Measurements from ENCODE around the gene KANSL1.
"Not testable (repeated sequence)": the region's sequence is repeated elsewhere in the genome, so short reads cannot be mapped to it uniquely, and the experiment has no call there.

The KANSL1 gene

GRCh38 chr17:46191322-46192188 lies 1.7 kb downstream of the KANSL1 start:
- DNase-seq: no peak

GRCh38 chr17:46190763-46191162 lies 2.5 kb downstream of the KANSL1 start:
- no peak for DNase-seq

DNA sequence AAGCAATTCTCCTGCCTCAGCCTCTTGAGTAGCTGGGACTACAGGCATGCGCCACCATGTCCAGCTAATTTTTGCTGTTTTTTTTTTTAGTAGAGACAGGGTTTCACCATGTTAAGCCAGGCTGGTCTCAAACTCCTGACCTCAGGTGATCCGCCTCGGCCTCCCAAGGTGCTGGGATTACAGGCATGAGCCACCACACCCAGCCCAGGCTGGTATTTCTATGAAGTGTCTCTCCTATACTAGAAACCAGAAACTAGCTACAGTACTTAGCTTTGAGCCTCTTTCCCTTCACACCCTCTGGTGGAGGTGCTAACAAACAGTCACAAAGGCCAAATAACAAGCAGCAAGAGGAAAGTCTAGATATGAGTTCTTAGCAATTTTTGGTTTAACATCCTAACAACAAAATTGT lies 6.4 kb downstream of the KANSL1 start:
- DNase-seq: not testable (repeated sequence)

DNA sequence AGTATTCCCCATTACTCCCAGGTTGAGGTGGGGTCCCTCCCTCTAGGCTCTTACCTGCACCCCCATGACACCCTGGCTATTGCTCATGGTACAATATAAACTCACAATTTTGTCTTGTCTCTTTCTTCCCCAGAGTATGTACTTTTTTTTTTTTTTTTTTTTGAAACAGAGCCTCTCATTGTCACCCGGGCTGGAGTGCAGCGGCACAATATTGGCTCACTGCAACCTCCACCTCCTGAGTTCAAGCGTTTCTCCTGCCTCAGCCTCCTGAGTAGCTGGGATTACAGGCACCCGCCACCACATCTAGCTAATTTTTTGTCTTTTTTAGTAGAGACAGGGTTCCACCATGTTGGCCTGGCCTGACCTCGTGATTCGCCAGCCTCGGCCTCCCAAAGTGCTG lies 8.5 kb downstream of the KANSL1 start:
- DNase-seq: no peak

DNA sequence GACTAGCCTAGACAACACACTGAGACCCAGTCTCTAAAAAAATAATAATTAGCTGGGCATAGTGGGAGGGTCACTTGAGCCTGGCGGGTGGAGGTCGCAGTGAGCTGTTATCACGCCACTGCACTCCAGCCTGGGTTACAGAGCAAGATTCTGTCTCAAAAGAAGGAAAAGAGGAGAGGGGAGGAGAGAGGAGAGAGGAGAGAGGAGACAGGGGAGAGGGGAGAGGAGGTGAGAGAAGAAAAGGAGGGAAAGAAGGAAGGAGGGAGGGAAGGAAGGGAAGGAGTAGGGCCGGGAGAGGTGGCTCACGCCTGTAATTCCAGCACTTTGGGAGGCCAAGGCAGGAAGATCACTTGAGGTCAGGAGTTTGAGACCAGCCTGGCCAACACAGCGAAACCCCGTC lies 9.8 kb downstream of the KANSL1 start:
- DNase-seq: not testable (repeated sequence)

GRCh38 chr17:46182961-46183360 lies 10.3 kb downstream of the KANSL1 start:
- no peak for DNase-seq

DNA sequence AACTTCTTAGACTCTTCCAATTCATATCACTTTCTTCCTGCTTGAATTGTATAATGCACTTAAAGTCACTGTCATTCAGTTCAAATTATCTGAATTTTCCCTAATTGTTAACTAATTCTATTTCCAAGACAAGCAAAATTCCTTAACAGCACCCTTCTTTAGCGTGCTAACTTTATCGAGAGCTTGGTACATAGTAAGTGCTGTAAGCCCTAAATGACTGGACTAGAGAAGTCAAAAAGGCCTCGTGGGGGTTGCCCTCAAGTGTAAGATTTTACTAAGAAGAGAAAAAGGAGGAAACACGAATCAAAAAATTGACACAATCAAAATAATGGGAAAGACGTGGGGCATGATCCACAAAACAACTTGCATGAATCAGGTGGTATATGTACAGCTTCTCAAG lies 11.3 kb downstream of the KANSL1 start:
- no peak for DNase-seq

- not testable (repeated sequence) for DNase-seq
These were observed 11.9 kb downstream of the KANSL1 start for GRCh38 chr17:46181316-46181715.

DNA sequence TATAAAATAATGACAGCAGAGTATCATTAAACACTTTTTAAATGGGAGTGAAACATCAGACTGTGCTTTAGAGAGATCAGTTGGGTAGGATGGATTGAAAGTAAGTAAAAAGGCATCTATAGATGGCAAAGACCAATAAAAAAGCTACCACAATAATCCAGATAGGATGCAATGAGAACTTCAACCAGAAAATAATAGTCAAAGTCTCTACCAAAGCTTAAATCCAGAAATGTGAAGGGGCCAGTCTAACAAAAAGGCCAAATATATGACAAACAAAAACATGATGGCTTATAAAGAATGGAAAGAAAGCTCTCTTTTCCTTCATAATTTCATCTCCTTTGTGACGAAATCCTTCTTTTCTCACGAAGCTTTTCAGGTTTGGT lies 12.3 kb downstream of the KANSL1 start:
- DNase-seq: no peak

DNA sequence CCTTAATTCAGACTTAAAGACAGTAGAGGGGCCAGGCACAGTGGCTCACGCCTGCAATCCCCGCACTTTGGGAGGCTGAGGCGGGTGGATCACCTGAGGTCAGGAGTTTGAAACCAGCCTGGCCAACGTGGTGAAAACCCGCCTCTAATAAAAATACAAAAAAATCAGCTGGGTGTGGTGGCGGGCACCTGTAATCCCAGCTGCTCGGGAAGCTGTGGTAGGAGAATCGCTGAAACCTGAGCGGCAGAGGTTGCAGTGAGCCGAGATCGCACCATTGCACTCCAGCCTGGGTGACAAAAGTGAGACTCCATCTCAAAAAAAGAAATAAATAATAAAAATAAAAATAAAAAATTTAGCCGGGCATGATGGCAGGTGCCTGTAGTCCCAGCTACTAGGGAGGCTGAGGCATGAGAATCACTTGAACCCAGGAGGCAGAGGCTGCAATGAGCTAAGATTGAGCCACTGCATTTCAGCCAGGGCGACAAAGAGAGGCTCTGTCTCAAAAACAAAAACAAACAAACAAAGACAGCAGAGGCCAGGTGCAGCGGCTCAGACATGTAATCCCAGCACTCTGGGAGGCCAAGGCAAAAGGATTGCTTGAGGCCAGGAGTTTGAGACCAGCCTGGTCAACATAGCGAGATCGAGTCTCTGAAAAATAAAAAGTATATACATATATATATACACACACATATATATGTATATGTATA lies 12.9 kb downstream of the KANSL1 start:
- not testable (repeated sequence) for DNase-seq

DNA sequence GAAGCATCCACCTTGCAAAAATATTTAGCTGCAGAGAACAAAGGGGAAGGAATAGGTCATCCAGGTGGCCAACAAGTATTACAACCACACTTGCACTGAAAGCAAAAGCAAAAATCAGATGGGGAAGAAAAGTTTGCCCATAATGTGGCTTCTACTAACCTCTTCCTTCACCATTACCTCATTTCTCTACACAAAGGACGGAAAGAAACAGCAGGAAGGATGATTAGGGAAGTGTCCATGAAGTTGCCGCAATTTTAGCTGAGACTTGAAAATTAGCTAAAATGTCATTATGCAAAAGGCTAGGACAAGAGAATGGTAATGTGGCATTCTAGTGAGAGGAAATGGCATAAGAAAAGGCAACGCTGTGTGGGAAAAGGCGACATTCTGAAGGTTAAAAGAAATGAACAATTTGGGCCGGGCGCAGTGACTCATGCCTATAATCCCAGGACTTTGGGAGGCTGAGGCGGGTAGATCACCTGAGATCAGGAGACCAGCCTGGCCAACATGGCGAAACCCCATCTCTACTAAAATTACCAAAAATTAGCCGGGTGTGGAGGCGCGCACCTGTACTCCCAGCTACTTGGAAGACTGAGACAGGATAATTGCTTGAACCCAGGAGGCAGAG lies 13.7 kb downstream of the KANSL1 start:
- DNase-seq: no peak

- no peak for DNase-seq
These were observed 14.5 kb downstream of the KANSL1 start for GRCh38 chr17:46178550-46179214.

DNA sequence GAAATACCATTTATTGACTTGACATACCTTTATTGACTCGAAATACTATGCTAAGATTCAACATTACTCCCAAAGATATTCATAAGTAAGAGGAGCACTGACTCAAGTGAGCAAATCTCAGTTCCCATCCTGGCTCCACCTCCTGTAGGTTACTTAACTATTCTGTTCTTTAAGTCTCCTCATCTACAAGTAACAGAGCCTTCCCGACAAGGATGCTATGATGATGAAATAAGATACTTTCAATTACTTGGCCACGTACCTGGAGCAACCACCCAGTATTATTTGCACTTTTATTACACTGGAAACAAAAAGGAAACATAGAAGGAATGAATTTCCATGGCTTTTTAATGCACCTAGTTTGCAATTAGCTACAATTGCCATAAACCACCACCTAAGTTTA lies 16.3 kb downstream of the KANSL1 start:
- no peak for DNase-seq

DNA sequence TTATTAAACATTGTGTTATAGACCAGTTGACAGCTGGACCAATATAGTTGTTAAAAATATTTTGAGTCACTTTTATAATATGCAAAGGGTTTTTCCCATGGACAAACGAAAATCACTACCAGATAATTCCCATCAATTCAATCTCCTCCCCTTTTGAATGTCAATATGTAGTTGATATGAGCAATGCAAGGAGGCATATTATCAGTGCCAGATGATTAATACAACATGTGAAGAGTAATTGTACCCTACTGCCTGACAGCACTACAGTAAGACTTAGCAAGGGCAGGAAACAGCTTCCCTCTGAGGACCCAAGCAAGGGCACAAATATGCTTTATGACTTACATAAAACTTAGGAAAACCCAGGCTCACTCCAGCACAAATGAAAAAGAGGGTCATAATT lies 17.3 kb downstream of the KANSL1 start:
- DNase-seq: no peak

DNA sequence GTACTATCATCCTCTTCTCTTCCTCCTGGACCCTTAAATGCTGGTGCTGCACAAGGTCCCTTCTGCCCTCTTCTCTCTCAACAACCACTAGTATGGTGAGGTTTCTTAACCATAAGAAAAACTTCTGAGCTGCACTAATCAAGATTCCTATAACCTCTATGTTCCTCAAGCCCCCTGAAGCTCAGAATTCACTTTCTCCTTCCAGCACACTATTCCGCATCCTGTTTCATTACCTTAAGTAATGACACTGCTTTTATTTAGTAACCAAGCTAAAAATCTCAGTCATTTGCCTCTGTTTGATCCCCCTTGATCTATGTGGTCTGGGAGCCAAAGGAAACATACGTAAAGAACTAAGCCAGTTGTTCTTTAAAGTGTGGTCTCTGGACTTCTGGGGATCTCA lies 20.1 kb downstream of the KANSL1 start:
- no peak for DNase-seq

- DNase-seq: no peak
These were observed 21.3 kb downstream of the KANSL1 start for GRCh38 chr17:46171939-46172338.

DNA sequence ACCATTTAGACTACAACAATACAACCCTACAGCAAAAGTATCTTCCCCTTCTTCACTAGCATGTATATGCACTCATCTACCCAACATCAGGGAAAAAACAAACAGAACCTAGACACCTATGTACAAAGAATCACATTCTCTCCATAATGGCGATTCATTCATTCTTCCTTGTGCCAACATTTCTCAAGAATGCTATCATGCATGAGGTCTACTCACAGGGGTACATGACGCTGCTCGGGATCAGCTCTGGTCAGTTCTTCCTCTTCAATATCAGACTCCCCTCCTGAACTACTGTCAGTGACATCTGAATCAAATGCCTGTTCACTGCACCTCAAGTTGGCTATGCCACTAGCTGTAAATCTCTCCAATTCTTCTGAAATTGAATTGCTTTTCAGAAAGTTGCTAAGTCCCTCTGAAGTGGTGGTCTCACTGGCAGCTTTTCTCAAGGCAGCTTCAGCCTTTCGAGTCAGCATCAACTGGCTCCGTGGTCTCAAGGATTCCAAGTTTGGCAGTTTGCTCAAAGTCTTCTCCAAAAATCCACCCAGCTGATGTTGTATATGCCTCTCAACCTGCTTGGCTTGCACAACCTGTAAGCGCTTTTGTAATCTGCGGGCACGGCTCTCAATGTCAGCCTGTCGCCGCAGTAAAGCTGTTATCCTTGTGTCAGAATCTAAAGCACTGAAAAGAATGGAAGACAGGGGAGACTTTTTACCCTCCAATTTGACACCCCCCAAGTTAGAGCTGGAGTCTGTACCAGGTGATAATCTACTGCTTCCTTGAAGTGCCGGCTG lies 22.4 kb downstream of the KANSL1 start:
- DNase-seq: no peak

GRCh38 chr17:46169913-46170638 lies 23.2 kb downstream of the KANSL1 start:
- DNase-seq: no peak

- DNase-seq: no peak
These were observed 25.2 kb downstream of the KANSL1 start for GRCh38 chr17:46167826-46168569.

DNA sequence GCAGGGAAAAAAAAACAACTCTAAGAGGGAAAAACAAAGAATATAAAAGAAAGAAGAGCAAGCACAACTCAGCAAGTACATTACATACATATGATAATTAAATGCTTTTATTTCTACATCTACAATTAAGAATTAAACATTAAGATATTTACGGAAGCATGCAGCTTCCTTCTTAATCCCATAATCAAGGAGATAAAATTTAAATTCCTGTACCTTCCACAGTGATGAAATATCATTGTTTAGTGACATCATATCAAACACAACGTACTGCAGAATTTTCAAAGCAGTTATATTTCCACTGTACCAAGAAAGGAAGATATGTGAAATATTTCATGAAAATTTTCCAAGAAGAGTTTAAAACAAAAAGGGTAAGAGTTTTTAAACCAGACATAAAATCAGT lies 26.0 kb downstream of the KANSL1 start:
- DNase-seq: no peak

DNA sequence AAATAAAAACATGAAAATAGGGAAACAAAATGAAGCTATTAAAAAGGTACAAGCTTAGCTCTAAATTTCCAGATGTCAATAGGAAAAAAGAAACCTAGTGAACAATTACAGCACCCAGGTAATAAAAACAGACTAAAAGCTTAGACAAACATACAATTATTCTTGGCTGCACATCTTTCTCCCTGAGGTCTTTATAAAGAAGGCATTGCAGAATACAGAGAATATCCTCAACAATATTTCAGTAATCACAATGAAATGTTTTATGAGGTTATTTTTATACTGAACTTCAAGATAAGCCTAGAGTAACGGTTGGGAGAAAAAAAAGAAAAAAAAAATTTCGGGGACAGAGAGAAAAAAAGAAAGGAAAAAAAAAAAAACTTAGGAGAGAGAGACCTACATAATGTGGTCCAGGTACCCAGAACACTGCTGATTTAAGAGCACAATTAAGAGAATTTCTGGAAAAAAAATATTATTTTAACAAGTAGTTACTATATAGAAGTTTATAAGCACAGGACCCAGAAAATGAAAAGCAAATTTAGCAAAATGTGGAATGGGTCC lies 26.5 kb downstream of the KANSL1 start:
- DNase-seq: no peak

Measured in NCI-H1930 (cell line).